Frontal cortex (tissue), 4 donors: ENCODE data around the gene XIRP2. TPM values are rescaled to one million over a fixed set of nuclear protein-coding genes. Genes with fewer than 3 reads are reported as not detected.
"Not testable (repeated sequence)": the region's sequence is repeated elsewhere in the genome, so short reads cannot be mapped to it uniquely, and the experiment has no call there.

Experiments used
- DNase-seq, 2 donors: peaks; one replicate each; pipeline ENCODE4 v3.0.0; 2012; ENCODE audit warnings: low spot score in 2 of 2
- FAIRE-seq: peaks from 2 replicates; lab custom pipeline; 2012; peaks lifted over from hg19 to GRCh38; lab: Jason Lieb, UNC
- total RNA-seq: library from RNA; depleted of rRNA; stranded (reverse); fragments of >200 nt; gene quantifications from one replicate; pipeline ENCODE4 v1.2.3, GENCODE V29; 2014
- donor health status: control.
- donor health status: control.
- donor health status: control.

XIRP2 gene
- total RNA-seq, 1 donor from 2014 or later, result 0.41 TPM

GRCh38 chr2:167028503-167028902 lies 140.2 kb downstream of the XIRP2 start:
- FAIRE-seq (no peak), DNase-seq (no peak)

DNA sequence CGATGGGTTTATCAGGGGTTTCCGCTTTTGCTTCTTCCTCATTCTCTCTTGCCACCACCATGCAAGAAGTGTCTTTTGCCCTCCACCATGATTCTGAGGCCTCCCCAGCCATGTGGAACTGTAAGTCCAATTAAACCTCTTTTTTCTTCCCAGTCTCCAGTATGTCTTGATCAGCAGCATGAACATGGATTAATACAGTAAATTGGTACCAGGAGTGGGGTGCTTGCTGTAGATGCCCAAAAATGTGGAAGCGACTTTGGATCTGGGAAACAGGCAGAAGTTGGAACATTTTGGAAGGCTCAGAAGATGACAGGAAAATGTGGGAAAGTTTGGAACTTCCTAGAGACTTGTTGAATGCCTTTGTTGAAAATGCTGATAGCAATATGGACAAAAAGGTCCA lies 146.7 kb downstream of the XIRP2 start:
- DNase-seq, FAIRE-seq: not testable (repeated sequence)

DNA sequence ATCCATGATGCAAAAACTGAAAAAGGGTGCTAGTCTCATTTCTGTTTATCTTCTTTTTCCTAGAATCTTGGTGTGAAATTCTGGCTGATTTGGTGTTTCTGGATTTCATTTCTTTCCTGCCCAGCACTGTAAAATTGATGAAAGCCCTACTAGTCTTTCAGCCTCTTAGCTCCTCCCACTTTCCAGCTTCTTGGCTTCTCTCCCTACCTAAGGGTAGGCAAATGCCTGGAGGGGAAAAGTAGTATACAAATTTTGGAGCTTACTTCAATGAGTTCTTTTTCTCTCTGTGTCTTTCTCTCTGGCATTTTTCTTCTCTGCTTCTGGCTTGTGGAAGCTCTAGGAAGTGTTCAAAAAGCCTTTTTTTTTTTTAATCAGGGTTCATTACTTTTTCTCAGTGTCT lies 160.5 kb downstream of the XIRP2 start:
- DNase-seq, result no peak
- no peak for FAIRE-seq

GRCh38 chr2:167049659-167050058 lies 161.4 kb downstream of the XIRP2 start:
- no peak for FAIRE-seq
- no peak for DNase-seq

- FAIRE-seq, result no peak
- no peak for DNase-seq
Observed at GRCh38 chr2:167052825-167053224, 164.5 kb downstream of the XIRP2 start.

GRCh38 chr2:167054881-167055280 lies 166.6 kb downstream of the XIRP2 start:
- FAIRE-seq (no peak), DNase-seq (no peak)

GRCh38 chr2:167057446-167057845 lies 169.2 kb downstream of the XIRP2 start:
- FAIRE-seq (no peak), DNase-seq (no peak)

- no peak for DNase-seq
- FAIRE-seq, result no peak
Observed at GRCh38 chr2:167059173-167059572, 170.9 kb downstream of the XIRP2 start.

- FAIRE-seq (no peak), DNase-seq (no peak)
Observed at GRCh38 chr2:167069855-167070254, 181.6 kb downstream of the XIRP2 start.

- not testable (repeated sequence) for DNase-seq, FAIRE-seq
Observed at GRCh38 chr2:167075708-167076107, 187.4 kb downstream of the XIRP2 start.

- not testable (repeated sequence) for DNase-seq, FAIRE-seq
Observed at GRCh38 chr2:167098931-167099330, 210.7 kb downstream of the XIRP2 start.

DNA sequence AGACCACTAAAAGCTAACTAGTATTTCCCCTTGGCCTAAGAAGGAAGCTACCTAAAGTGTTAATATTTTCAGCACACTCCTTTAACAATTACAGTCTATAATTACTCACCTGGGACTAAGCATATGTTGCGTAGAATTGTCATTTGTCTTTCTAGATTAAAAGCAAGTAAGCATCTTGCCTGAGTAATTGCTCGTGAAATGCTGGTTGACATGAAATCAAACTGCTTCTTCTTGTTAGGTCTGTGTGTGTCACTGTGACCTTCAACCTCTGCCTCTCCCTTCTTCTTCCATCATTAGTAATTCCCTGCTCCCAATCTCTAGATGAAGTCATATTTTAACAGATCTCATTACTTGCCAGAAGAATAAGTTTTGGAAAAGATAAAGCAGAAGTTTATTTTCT lies 212.2 kb downstream of the XIRP2 start:
- no peak for DNase-seq
- no peak for FAIRE-seq

DNA sequence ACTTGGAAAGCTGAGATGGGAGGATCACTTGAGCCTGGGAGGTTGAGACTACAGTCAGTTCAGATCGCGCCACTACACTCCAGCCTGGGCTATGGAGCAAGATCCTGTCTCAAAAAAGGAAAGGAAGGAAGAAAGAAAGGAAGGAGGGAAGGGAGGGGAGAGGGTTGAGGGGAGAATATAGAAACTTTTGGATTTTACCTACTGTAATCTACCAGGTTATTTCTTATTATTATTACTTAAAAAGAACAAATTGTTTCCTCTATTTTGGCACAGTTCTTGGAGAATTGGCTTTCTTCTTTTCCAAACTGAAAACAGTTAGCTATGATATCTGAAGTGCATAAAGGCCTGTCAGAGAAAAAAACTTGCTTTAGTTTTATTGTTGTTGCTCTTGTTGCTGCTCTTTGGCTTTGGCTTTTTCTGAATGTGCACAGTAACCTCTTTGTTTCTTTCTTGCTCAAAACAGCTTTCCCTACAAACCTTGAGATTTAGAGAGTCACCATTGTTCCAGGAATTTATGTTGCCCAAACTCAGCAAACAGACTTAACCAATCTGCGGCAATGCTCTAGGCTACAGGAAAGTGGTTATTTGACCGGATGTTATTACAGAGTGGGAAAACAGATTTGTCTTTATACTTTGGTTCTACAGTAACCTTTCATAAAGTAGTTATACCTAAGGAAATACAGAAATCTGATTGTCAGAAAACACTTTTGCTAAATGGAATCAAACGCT lies 214.9 kb downstream of the XIRP2 start:
- no peak for DNase-seq
- FAIRE-seq, result no peak

GRCh38 chr2:167103757-167104133 lies 215.5 kb downstream of the XIRP2 start:
- FAIRE-seq (no peak), DNase-seq (no peak)

DNA sequence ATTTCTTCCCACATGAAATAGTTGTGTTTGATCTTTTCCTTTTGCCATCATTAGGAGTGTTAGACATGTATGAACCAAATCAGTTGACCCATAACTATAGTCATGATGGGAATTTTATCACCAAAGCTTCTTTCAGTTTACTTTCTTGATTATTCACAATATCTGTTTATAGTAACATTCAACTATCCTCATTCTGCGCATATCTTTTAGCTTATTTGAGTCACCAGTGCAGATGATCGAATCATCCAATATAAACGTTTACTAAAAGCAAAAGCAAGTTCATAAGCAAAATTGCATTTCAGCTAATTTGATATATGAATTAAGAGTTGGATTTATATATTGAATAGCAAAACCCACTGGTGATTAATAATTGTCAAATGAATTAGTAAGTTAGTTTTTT lies 216.4 kb downstream of the XIRP2 start:
- FAIRE-seq (no peak), DNase-seq (no peak)

DNA sequence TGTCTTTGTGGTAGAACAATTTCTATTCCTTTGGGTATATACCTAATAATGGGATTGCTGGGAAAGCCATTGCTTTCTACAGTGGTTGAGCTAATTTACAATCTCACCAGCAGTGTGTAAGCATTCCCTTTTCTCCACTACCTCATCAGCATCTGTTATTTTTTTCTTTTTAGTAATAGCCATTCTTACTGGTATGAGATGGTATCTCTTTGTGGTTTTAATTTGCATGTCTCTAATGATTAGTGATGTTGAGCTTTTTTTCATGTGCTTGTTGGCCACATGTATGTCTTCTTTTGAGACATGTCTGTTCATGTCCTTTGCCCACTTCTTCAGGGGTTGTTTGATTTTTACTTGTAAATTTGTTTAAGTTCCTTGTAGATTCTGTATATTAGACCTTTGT lies 221.4 kb downstream of the XIRP2 start:
- not testable (repeated sequence) for DNase-seq, FAIRE-seq

GRCh38 chr2:167110345-167110744 lies 222.1 kb downstream of the XIRP2 start:
- DNase-seq (no peak), FAIRE-seq (no peak)

- FAIRE-seq (no peak), DNase-seq (no peak)
Observed at GRCh38 chr2:167114018-167114417, 225.7 kb downstream of the XIRP2 start.

DNA sequence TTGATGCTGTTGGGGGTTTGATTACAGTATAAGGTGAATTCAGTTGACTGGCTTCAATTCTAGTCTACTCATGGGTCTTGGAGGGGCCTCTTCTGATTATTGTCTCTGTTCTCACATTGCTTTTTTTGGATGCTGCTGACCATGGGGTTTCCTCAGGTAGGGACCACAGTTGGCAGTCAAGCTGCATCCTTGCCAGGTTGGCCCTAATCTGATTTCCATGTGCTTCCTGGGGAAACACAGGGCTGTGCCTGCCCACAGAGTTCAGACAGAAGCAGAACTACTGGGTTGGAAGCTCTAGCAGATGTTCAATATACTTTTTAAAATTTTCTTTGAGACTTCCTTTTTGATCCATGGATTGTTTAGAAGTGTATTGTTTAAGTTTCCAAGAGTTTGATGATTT lies 227.3 kb downstream of the XIRP2 start:
- FAIRE-seq, result no peak
- no peak for DNase-seq

GRCh38 chr2:167122389-167122788 lies 234.1 kb downstream of the XIRP2 start:
- FAIRE-seq (no peak), DNase-seq (no peak)

GRCh38 chr2:167126165-167126564 lies 237.9 kb downstream of the XIRP2 start:
- DNase-seq (no peak), FAIRE-seq (no peak)

DNA sequence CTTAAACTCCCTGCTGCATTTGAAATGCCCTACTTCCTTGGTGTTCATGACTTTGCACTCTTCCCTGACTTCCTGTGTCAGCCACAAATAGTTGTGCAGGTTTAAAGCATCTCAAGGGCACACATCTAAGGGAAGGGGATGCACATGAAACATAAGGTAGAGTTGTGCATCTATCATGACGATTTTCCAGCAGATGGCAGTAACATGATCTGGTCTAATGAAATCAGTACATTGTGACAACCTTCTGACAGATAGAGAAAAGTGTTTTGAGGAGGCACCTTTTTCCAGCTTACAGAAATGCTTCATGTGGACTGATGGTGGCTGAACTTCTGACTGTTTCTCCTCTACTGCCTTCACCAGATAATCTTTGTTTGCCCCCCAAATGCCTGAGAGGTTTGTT lies 238.9 kb downstream of the XIRP2 start:
- no peak for FAIRE-seq
- DNase-seq, result no peak
